ELF-1 (cell line): Measurements from ENCODE around the gene C16orf54.
"Not testable (repeated sequence)": the region's sequence is repeated elsewhere in the genome, so short reads cannot be mapped to it uniquely, and the experiment has no call there.

Source experiments
- DNase-seq: peaks from one replicate; pipeline ENCODE4 v3.0.0-alpha.2; 2016; ENCODE audit warnings: low read depth, low spot score

The C16orf54 gene, protein sequence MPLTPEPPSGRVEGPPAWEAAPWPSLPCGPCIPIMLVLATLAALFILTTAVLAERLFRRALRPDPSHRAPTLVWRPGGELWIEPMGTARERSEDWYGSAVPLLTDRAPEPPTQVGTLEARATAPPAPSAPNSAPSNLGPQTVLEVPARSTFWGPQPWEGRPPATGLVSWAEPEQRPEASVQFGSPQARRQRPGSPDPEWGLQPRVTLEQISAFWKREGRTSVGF

DNA sequence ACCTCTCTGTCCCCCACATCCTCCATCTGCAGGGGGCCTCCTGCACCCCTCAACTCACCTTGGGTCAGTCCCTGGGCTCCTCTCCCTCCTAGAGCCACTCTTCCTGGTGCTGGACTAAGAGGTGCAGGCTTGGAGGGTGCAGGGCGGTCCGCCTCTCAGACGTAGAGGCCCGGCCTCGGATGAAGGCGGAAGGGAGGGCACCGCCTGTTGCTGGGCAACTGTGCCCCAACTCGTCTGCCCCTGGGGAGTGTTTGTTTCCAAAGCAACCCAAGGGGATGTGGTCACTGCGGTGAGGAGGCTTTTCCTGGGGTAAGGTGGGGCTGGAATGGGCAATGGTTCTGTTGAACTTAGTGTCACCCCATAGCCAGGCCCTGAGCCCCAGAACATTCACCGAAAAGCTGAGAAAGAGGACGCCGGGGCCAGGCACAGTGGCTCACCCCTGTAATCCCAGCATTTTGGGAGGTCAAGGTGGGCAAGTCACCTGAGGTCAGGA is at the start of gene C16orf54:
Gene C16orf54, minus strand, starts transcription at position 138 of the 493 bp plus-strand sequence. CDS start 1,039 bp downstream, outside the sequence.
- DNase-seq = no peak

DNA sequence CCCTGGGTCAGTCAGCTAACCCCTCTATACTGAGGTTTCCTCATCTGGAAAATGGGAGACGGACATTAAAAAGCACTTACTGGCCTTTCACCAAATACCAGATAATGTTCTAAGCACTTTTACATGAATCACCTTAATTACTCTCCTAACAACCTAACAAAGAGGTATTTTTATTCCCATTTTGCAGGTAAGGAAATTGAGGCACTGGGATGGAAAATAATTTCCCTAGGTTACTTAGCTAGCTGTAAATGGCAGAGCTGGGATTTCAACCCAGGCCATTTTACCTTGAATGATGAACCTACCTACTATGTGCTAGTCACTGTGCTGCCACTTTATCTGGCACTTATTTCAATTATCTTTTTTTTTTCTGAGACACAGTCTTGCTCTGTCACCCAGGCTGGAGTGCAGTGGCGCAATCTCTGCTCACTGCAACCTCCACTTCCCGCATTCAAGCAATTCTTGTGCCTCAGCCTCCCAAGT is 48.5 kb upstream of the C16orf54 start:
- DNase-seq = no peak

DNA sequence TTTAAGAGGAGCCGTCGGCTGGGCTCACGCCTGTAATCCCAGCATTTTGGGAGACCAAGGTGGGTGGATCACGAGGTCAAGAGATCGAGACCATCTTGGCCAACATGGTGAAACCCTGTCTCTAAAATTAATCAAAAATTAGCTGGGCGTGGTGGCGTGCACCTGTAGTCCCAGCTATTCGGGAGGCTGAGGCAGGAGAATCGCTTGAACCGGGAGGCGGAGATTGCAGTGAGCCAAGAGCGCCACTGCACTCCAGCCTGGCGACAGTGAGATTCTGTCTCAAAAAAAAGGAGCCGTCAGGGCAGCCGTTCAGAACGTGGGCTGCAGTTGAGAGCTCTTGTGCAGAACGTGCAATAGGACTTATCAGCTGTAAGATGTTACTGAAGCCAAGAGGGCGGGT is 47.4 kb upstream of the C16orf54 start:
- not testable (repeated sequence) for DNase-seq

DNA sequence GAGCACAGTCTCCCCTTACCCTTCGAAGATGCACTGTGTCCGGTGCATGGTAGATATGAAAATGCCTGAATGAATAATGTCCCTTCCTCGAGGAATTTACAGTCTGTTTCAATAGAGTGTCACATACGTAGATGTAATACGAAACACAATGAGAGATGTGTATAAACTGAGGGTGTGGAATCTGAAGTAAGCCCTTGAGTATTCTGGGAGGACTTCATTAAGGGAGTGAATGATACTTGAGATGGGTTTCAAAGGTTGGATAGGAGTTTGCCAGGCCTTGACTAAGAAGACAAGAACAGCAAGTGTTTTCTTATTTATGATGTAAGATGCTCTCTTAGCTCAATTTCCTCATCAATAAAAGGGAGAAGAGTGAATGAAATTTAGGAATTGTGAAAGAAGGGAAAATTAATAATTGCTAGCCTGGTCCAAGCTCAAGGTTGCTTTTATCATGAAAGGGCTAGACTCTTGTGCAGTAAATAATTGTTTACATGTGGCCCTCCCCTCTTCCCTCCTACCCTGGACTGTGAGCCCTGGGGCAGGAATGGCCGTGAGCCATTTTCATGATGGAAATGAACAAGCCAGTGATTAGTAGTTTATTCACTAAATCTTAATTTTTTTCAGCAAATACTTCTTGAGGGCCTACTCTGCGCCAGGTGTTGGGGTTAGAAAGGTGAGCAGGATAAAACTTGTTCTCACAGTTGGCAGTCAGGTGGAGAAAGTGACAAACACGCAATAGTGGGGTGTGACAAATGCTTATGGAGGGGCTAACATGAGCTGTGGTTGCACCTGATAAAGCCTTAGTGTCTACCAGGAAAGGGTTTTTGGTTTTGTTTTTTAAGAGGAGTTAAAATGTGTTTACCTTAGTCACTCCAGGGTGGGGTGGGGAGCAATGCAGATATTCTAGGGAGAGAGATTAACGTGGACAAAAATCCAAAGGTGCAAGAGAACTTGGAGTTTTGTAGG is 46.3 kb upstream of the C16orf54 start:
- no peak for DNase-seq

DNA sequence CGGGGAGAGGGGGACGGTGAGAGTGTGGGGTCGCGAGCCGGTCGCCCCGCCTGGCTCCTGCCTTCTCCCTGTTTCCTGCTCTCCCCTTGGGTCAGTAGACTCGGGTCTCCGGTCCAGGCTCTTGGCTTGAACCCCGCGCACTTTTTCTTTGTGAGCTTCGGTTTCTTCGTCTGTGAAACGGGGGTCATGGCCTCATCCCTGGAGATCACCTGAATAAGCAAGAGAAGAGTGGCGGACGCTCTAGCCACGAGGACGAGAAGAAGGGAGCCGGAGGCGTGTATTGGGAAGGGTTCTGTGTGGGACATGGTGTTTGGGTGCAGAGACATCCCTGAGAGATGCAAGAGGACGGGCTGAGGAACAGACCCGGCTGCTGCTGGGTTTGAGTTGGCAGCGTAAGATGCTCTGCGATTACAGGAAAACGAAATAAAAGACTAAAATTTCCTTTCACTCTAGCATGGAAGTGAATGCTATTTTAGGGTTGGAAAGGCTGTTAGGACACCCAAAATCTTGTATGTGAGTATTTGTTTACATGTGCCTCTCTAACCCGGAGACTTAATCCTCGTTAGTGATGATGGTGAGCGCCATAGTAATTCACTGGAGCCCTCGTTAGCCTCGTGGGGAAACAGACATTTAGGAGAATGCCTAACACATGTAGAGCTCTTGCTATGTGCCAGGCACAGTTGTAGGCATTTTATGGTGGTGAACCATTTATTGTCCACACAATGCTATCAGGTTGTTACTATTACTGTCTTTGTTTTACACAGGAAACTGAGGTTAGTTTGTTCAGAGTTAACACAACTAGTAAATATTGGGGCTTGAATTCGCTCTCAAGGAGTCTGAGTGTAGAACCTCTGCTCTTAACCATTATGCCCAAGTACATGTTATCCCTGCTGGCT is 45.4 kb upstream of the C16orf54 start:
- peak; percentile 41 for DNase-seq

DNA sequence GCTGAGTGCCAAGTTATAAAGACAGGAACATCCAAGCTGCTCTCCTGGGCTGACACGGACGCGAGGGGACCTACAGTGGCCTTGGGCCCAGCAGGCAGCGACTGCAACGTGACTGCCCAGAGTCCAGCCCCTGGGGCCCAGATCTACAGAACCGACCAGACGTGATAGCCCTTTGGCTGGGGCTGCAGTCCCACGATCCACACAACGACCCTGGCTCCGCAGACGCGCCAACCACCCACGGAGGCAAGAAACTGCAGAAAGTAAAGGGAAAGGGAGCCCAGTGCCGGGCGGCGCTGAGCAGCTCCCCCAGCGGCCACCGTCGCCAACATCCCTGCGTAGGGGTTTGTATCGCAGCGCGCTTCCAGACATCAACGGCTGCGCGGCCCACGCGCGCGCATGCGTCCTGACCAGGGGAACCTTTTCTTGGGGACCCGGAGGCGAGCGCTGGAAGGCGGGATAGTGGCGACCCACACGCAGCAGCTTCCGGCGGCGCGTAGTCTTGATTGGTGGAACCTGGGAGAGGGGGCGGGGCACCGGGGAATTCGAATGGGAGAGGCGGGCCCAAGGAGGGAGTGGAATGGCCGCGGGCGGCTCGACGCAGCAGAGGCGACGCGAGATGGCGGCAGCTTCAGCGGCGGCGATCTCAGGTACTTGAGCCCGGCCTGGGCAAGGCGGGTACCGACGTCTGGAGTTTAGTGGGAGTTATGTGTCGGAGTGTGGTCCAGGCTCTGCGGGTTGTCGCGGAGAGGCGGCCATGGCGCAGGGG is 44.6 kb upstream of the C16orf54 start, which contains the start of gene KIF22:
Gene KIF22, plus strand, starts transcription at position 569 of the 766 bp plus-strand sequence. Its CDS starts 9 bp downstream, at position 578.
- peak; percentile 100 for DNase-seq

DNA sequence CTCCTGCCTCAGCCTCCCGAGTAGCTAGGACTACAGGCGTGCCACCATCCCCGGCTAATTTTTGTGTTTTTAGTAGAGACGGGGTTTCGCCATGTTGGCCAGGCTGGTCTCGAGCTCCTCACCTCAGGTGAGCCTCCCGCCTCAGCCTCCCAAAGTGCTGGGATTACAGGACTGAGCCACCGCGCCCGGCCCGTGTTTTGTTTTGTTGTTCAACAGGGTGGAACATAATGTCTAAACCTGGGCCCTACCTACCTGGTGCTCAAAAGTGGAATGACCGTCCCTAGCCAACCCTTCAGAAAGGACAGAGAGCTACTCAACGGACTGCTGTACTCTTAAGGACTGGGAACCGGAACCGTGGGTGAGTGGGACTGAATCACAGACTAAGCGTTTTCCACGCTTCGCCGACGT is 44.0 kb upstream of the C16orf54 start:
- DNase-seq = no peak

DNA sequence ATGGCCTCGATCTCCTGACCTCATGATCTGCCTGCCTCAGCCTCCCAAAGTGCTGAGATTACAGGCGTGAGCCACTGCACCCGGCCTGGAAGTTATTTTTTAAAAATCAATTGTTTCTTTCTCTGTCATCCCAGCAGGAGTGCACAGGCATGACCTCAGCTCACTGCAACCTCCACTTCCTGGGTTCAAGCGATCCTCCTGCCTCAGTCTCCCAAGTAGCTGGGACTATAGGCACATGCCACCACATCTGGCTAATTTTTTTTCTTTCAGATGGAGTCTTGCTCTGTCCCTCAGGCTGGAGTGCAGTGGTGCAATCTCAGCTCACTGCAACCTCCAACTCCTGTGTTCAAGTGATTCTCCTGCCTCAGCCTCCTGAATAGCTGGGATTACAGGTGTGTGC is 41.4 kb upstream of the C16orf54 start:
- not testable (repeated sequence) for DNase-seq

DNA sequence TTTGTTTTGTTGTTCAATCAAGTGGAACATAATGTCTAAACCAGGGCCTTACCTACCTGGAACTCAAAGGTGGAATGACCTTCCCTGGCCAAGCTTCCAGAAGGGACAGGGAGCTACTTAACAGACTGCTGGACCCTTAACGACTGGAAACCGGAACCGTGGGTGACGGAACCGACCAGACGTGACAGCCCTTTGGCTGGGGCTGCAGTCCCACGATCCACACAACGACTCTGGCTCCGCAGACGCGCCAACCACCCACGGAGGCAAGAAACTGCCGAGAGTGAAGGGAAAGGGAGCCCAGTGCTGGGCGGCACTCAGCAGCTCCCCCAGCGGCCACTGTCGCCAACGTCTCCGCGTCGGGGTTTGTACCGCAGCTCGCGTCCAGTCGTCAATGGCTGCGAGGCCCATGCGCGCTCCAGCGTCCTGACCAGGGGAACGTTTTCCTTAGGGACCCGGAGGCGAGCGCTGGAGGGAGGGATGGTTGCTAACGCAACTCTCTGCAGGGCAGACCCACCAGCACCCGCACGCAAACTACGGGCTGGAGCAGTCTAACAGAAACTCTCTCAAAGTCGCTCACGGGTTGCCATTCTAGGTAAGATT is 39.2 kb upstream of the C16orf54 start:
- peak; percentile 92 for DNase-seq

DNA sequence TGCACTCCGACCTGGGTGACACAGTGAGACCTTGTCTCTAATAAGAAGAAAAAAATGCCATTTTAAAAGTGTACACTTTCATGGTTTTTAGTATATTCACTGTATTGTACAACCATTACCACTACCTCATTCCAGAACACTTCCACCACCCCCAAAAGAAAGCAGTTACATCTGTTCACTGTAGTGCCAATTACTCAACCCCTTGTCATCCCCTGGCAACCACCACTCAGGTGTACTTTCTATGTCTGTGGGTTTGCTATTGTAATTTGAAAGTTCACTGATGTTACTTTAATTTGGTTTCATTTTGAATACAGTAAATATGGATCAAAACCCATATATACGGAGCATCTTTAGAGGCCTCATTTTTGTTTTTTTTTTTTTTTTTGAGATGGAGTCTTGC is 38.4 kb upstream of the C16orf54 start:
- no peak for DNase-seq

DNA sequence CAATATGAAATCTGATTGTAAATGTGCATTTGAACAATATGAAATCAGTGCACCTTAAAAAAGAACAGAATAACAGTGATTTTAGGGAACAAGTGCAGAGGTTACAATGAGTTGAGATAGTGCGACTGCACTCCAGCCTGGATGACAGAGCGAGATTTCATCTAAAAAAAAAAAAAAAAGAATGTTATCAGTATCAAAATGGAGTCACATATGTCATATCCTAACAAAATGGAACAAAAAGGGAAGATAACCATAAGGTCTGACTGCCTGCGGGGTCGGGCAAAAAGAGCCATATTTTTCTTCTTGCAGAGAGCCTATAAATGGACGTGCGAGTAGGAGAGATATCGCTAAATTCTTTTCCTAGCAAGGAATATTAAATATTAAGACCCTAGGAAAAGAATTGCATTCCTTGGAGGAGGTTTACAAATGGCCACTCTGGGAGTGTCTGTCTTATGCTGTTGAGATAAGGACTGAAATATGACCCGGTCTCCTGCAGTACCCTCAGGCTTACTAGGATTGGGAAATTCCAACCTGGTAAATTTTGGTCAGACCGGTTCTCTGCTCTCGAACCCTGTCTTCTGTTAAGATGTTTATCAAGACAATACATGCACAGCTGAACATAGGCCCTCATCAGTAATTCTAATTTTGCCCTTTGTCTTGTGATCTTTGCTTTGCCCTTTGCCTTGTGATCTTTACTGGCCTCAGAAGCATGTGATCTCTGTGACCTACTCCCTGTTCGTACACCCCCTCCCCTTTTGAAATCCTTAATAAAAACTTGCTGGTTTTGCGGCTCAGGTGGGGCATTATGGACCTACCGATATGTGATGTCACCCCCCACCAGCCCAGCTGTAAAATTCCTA is 37.5 kb upstream of the C16orf54 start:
- DNase-seq = peak; percentile 72

DNA sequence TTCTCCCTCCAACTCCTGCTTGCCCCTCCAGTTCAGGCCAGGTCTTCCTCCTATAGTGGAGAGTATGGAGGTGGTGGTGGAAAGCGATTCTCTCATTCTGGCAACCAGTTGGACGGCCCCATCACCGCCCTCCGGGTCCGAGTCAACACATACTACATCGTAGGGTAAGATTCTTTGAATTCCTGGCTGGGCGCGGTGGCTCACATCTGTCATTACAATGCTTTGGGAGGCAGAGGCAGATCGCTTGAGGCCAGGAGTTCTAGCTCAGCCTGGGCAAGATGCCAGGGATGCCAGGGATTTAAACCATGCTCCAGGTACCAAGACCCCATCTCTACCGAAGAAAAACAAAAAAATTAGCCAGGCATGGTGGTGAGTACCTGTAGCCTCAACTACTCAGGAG is 33.7 kb upstream of the C16orf54 start:
- DNase-seq = peak; percentile 93

DNA sequence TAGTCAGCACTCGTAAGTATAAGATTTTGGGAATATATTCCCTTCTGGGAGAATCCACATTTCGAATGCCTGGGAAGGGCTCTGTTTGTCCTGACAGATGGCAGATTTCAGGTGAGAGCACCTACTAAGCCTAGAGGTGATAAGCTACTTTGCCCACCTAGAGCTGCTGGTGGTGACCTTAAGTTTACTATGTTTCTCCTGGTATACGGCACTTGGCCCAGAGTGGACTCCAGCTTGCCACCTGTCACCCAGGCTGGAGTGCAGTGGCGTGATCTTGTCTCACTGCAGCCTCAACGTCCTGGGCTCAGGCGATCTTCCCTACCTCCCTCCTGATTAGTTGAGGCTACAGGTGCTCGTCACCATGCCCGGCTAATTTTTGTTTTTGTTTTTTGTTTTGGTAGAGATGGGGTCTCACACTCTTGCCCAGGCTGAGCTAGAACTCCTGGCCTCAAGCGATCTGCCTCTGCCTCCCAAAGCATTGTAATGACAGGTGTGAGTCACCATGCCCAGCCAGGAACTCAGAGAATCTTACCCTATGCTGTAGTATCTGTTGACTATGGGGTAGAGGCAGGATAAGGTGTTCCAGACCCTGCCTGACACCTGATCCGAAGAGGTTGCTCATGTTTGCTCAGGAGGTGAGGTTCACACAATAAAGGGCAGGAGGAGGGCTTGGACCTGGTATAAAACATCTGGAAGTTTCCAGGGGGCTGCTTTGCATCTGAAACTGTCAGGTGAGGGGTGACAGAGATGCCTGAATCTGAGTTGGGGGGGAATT is 32.0 kb upstream of the C16orf54 start, which contains the start of gene ZG16:
Gene ZG16, plus strand, starts transcription at position 681 of the 775 bp plus-strand sequence. CDS start 1,011 bp downstream, outside the sequence.
- DNase-seq = no peak

DNA sequence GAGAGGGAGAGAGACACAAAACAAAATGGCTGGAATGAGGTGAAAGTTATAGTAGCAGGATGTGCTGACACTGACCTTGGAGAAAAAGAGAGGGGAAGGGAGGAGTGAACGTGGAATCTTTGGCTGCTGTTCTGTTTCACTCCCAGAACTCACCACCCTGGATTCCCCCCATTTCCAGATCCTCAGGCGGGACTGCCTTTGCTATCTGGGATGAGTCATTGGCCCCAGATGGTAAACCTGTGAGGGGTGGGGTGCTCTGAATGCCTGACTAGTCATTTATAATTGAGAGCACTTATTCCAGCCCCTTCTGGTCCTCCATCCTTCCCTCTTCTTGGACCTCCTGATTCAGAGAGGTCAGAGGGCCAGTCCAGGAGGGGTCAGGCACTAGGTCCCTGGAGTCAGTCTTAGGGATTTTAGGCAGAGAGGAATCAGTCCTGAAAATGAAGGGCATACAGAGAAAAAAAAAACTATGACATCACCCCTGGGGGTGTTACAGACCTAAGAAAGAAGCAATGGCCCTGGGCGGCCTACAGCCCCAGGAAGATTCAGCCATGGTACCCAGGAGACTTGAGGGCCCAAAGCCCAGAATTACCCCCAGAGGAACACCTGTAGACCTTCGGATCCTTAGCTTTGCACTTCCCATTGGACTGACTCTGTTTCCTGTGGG is 30.1 kb upstream of the C16orf54 start:
- DNase-seq = peak; percentile 32

DNA sequence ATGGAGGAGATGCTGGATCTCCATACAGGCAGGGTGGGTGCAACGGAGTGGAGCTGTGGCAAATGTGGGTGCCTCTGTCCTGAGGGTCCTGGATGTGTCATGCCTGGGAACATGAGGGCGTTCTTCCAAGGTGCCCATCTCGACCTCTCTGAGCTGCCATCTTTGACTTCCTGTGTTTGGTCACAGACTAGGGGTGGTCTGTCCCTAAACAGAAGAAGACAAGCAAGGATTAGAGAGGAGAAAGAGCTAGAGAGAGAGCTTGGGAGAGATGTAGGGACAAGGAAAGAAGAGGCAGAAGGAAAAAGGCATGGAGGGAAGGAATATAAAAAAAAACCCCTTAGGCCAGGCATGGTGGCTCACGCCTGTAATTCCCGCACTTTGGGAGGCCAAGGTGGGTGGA is 28.9 kb upstream of the C16orf54 start:
- DNase-seq = no peak

DNA sequence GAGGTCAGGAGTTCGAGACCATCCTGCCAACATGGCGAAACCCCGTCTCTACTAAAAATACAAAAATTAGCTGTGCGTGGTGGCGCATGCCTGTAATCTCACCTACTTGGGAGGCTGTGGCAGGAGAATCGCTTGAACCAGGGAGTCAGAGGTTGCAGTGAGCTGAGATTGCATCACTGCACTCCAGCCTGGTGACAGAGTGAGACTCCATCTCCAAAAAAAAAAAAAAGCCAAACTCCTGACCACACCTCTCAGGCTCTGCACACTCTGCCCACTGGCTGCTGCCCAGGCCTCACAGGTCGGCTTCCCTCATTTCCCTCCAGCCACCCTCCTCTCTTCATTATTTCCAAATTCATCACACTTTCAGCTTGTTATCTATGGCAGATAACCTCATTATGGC is 26.5 kb upstream of the C16orf54 start:
- not testable (repeated sequence) for DNase-seq

DNA sequence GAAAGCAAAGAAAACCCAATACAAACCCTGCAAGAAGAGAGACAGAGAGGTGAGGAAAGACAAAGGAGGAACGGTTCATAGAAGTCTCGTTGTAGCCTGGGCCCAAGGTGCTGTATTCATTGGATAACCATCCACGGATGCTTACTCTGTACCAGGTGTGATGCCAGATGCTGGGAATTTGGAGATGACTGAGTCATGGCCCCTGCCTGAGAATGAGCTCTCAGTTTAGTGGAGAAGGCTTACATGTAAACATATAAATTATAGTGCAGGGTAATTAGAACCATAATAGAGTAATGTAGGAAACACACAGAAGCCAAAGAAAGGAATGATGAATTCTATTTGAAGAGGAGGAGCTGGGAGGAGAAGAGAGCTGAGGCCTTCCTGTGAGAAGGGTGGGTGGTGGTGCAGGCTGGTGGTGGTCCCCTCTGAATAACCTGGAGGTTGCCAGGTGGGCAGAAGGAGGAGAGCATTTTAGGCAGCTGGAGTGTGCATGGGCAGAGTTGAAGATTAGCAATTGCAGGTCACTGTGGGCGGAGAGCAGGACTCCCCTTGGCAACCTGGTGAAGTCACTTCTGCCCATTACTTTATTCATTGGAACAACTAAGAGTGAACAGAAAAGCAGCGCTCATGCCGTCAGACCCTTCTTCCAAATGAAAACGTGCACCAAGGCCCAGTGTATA is 24.6 kb upstream of the C16orf54 start:
- no peak for DNase-seq
